HEK293T (cell line): Measurements from ENCODE around the gene MTA1.

Experiments used
- CTCF ChIA-PET: fragments of 350-600 bp; formaldehyde crosslinking; extraction: SDS; loops from one replicate; lab custom pipeline; 2021; ENCODE audit warnings: antibody characterized with exemption, inconsistent platforms; lab: Yijun Ruan, JAX
- POLR2A ChIA-PET: fragments of 350-600 bp; formaldehyde crosslinking; extraction: SDS; loops from one replicate; lab custom pipeline; 2020; ENCODE audit warnings: antibody characterized with exemption, inconsistent platforms; lab: Yijun Ruan, JAX
- DNase-seq: peaks from one replicate; pipeline ENCODE4 v3.0.0; 2012; ENCODE audit warnings: mixed read lengths; ENCODE audit errors: extremely low spot score
- ARNT ChIP-seq: fragments of 450-650 bp; IDR thresholded peaks from 2 replicates; pipeline ENCODE4 v1.6.1; 2017; ENCODE audit warnings: mild to moderate bottlenecking
- BHLHE40 ChIP-seq: fragments of 450-650 bp; IDR thresholded peaks from 2 replicates; pipeline ENCODE4 v1.6.1; 2016; ENCODE audit warnings: mild to moderate bottlenecking, moderate library complexity, borderline replicate concordance
- CTBP1 ChIP-seq: fragments of 450-650 bp; IDR thresholded peaks from 2 replicates; pipeline ENCODE4 v1.6.1; 2016; ENCODE audit warnings: borderline replicate concordance
- ELF4 ChIP-seq: fragments of 450-650 bp; IDR thresholded peaks from 2 replicates; pipeline ENCODE4 v1.6.1; 2017; ENCODE audit warnings: antibody characterized with exemption
- FOXA1 ChIP-seq: fragments of 450-650 bp; IDR thresholded peaks from 2 replicates; pipeline ENCODE4 v1.6.1; 2016; ENCODE audit warnings: mild to moderate bottlenecking
- FOXK2 ChIP-seq: fragments of 450-650 bp; IDR thresholded peaks from 2 replicates; pipeline ENCODE4 v1.6.1; 2016; ENCODE audit warnings: mild to moderate bottlenecking
- FOXM1 ChIP-seq: fragments of 450-650 bp; IDR thresholded peaks from 2 replicates; pipeline ENCODE4 v1.6.1; 2017; ENCODE audit warnings: mild to moderate bottlenecking, borderline replicate concordance
- HDGF ChIP-seq: fragments of 450-650 bp; IDR thresholded peaks from 2 replicates; pipeline ENCODE4 v1.6.1; 2017; ENCODE audit warnings: antibody characterized with exemption, borderline replicate concordance
- L3MBTL2 ChIP-seq: fragments of 450-650 bp; conservative IDR thresholded peaks from 2 replicates; pipeline ENCODE4 v1.6.1; 2016; ENCODE audit warnings: mild to moderate bottlenecking
- LEF1 ChIP-seq: fragments of 450-650 bp; IDR thresholded peaks from 2 replicates; pipeline ENCODE4 v1.6.1; 2017; ENCODE audit warnings: mild to moderate bottlenecking, borderline replicate concordance
- NFRKB ChIP-seq: fragments of 450-650 bp; IDR thresholded peaks from 2 replicates; pipeline ENCODE4 v1.6.1; 2016; ENCODE audit warnings: mild to moderate bottlenecking, moderate library complexity
- PKNOX1 ChIP-seq: fragments of 450-650 bp; IDR thresholded peaks from 2 replicates; pipeline ENCODE4 v1.6.1; 2016
- SP1 ChIP-seq: fragments of 450-650 bp; IDR thresholded peaks from 2 replicates; pipeline ENCODE4 v1.6.1; 2017
- SUZ12 ChIP-seq: fragments of 450-650 bp; IDR thresholded peaks from 2 replicates; pipeline ENCODE4 v1.6.1; 2016; ENCODE audit warnings: mild to moderate bottlenecking
- TARDBP ChIP-seq: fragments of 450-650 bp; IDR thresholded peaks from 2 replicates; pipeline ENCODE4 v1.6.1; 2016
- ZNF384 ChIP-seq: fragments of 450-650 bp; IDR thresholded peaks from 2 replicates; pipeline ENCODE4 v1.6.1; 2016

Gene MTA1

DNA sequence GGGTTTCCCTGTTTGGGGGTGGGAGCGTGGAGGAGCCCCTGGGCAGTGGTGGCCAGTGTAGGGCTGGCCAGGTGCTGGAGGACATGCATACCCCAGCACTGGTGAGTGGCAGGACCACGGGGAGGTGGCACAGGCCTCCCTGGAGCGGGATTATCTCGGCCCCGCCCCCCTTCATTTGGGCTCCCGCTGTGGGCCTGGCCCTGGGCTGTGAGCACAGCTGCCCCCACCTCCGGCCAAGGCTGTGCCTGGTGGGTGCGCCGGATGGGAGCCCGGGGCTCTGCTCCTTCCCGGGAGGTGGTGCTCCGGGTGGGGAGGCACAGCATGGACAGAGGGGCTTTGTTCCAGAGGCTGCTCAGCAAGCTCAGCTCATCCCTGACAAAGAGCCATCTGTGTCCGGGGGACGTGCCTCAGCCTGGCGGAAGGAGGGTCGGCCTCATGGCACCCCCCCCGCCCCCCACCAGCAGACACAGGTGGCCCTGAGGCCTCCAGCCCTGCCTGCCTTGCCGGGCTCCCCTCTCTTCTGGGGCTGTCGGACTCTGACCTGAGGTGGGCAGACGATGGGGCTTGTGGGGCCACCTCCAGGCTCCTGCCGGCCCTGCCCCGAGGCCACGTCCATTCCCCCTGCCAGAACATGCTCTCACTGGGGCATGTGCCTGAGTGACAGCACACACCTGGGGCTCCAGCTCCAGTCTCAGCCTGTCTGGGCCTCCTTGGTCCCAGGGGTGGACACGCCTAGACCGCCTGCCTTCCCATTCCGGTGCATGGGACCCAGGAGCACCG is 79.8 kb downstream of the MTA1 start:
- ChIA-PET CTCF (interaction anchor here (1.2 to 1.3 kb wide), 2 partner anchors 19 to 29 kb away, joined by 5 read pairs; no protein-coding TSS in a partner anchor), POLR2A (no interaction called here)
- DNase-seq = no peak
- TF ChIP-seq FOXK2 (no peak), TARDBP (no peak), ARNT (no peak), BHLHE40 (no peak), ELF4 (no peak), SP1 (no peak), NFRKB (no peak), LEF1 (no peak)

DNA sequence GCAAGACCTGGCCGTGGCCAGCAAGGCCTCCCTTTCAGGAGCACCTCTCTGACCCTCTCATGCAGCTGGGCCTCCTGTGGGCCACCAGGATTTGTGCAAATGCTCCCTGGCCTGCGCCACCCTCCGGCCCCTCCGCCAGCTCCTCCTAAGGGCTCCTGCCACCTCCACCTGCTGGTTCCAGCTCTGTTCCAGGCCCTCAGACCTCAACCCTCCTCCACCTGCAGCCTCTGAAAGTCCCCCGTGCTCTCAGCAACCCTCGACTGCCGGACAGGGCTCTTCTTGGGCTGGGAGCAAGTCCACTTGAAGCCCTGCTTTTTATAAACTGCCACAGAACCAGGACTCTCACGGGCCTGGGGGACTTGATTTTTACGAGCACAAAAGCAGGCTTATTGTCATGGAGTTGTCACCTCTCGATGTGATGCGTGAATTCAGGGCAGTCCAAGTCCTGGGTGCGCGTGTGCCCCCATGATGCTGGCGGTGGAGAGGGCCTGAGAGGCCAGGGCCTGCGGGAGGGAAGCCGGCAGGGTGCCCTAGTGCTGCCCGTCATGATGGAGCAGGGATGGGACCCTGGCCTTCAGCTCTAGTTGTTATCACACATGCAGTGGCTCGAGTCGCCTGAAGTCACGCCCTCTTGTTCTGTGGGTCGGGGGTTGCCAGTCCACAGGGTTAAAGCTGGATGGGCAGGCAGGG is 80.6 kb downstream of the MTA1 start:
- ChIA-PET POLR2A (interaction anchor here (1.0 kb wide), 1 partner anchor 10 kb away, joined by 4 read pairs; no protein-coding TSS in a partner anchor), CTCF (interaction anchor here (1.2 kb wide), 1 partner anchor 20 kb away, joined by 5 read pairs; no protein-coding TSS in a partner anchor)
- TF ChIP-seq ARNT = no peak
- TF ChIP-seq LEF1 = no peak
- no peak for TF ChIP-seq SP1
- no peak for TF ChIP-seq PKNOX1
- TF ChIP-seq TARDBP = no peak
- no peak for TF ChIP-seq FOXA1
- TF ChIP-seq BHLHE40 = no peak
- TF ChIP-seq NFRKB = no peak
- no peak for TF ChIP-seq ZNF384
- no peak for TF ChIP-seq FOXK2
- no peak for TF ChIP-seq CTBP1
- TF ChIP-seq FOXM1 = no peak
- no peak for TF ChIP-seq HDGF
- TF ChIP-seq ELF4 = no peak
- TF ChIP-seq L3MBTL2 = no peak
- no peak for TF ChIP-seq SUZ12
- DNase-seq = no peak

DNA sequence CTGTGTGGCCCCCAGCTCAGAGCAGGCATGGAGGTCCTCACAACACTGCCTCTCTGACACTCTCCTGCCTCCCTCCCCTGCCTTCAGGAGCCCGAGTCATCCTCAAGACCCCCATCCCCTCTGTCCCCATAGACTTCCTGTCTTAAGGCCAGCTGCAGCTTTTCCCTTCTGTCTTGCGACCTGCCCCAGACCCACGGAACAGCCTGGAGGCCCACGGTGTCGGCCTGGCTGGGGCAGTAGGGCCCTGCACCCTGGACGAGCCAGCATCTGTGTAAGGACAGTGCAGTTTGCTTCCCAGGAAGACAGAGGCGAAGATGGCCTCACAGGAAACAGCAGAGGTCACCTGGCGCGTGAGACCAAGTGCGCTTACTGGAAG is 81.1 kb downstream of the MTA1 start:
- TF ChIP-seq PKNOX1 (no peak), TARDBP (no peak), ARNT (no peak), FOXK2 (no peak), SP1 (no peak), HDGF (no peak), ZNF384 (no peak), CTBP1 (no peak), LEF1 (no peak), BHLHE40 (no peak), SUZ12 (no peak), L3MBTL2 (no peak), ELF4 (no peak), FOXM1 (no peak), FOXA1 (no peak), NFRKB (no peak)
- POLR2A ChIA-PET = interaction anchor here (1.0 kb wide), 1 partner anchor 11 kb away, joined by 4 read pairs; no protein-coding TSS in a partner anchor
- no peak for DNase-seq
- CTCF ChIA-PET = no interaction called here

- CTCF ChIA-PET = interaction anchor here (0.6 to 2.3 kb wide), 2 partner anchors 12 to 394 kb away, joined by 4 to 5 read pairs; no protein-coding TSS in a partner anchor
- no peak for DNase-seq
- POLR2A ChIA-PET = interaction anchor here (0.7 to 1.3 kb wide), 2 partner anchors 9 to 411 kb away, joined by 3 to 4 read pairs; no protein-coding TSS in a partner anchor
- TF ChIP-seq SP1 = no peak
- TF ChIP-seq HDGF = no peak
- TF ChIP-seq ARNT = no peak
- no peak for TF ChIP-seq FOXM1
- TF ChIP-seq SUZ12 = no peak
- TF ChIP-seq FOXA1 = no peak
- TF ChIP-seq NFRKB = no peak
- TF ChIP-seq TARDBP = no peak
- TF ChIP-seq ELF4 = no peak
- no peak for TF ChIP-seq LEF1
- TF ChIP-seq L3MBTL2 = no peak
- no peak for TF ChIP-seq ZNF384
- TF ChIP-seq BHLHE40 = no peak
- TF ChIP-seq FOXK2 = no peak
Observed at GRCh38 chr14:105501504-105502291, 82.1 kb downstream of the MTA1 start.

- POLR2A ChIA-PET = interaction anchor here (1.3 kb wide), 1 partner anchor 10 kb away, joined by 3 read pairs; no protein-coding TSS in a partner anchor
- TF ChIP-seq ELF4 = no peak
- CTCF ChIA-PET = interaction anchor here (1.0 to 2.3 kb wide), 2 partner anchors 13 to 22 kb away, joined by 3 to 5 read pairs; no protein-coding TSS in a partner anchor
- no peak for DNase-seq
Observed at GRCh38 chr14:105502446-105503295, 83.0 kb downstream of the MTA1 start.
